HG02943 (cell line): Measurements from ENCODE around the gene KPRP.

Experiments used
- ATAC-seq: cut with Tn5 transposase; IDR thresholded peaks from one replicate; pipeline ENCODE4 v1.9.1; 2021; ENCODE audit warnings: mild to moderate bottlenecking, low read depth, moderate library complexity; ENCODE audit not compliant: unreplicated experiment

KPRP gene

DNA sequence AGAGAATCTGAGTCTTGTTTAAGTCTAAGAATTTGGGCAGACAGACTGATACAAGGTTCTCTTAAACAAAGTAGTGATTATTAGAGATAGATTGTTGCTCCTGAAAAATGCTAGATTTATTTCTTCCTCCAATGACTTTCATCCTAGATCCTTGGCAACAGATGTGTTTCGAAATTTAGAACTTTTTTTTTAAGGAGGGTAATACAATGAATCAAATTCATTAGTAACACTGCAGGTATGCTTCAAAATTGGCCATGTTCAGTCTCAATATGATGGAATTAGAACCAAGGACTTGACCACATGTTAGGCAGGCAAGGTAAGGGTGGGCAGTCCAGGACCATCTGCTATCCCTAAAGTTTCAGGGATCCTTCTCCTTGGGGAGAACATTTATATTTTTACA is 12.6 kb downstream of the KPRP start:
- ATAC-seq = no peak

DNA sequence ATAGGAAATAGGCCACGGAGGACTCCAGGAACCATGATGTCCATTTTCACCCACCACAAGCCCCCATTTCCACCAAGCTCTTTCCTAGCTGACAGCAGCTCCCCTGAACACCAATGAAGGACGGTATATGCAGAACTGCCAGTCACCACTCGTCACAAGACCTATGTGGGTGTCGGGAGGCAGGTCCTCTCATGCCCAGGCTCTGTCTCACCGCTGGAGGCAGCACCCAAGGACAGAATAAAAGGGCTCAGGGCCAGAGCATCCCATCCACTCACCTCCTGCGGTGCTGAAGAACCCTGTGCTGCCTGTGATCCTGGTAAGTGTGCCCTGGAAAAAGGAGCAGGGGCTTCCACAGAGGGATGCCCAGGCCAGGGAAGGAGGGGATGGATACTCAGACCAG is 17.1 kb downstream of the KPRP start, which contains the start of gene LCE1F:
Gene LCE1F, plus strand, starts transcription at position 266 of the 400 bp plus-strand sequence. CDS start 1,232 bp downstream, outside the sequence.
- no peak for ATAC-seq

DNA sequence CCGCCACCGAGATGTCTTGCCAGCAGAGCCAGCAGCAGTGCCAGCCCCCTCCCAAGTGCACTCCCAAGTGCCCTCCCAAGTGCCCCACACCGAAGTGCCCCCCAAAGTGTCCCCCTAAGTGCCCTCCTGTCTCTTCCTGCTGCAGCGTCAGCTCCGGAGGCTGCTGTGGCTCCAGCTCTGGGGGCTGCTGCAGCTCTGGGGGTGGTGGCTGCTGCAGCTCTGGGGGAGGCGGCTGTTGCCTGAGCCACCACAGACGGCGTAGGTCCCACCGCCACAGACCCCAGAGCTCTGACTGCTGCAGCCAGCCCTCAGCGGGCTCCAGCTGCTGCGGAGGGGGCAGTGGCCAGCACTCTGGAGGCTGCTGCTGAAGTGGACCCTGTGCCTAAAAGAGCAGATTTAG is 18.5 kb downstream of the KPRP start:
- ATAC-seq = no peak

DNA sequence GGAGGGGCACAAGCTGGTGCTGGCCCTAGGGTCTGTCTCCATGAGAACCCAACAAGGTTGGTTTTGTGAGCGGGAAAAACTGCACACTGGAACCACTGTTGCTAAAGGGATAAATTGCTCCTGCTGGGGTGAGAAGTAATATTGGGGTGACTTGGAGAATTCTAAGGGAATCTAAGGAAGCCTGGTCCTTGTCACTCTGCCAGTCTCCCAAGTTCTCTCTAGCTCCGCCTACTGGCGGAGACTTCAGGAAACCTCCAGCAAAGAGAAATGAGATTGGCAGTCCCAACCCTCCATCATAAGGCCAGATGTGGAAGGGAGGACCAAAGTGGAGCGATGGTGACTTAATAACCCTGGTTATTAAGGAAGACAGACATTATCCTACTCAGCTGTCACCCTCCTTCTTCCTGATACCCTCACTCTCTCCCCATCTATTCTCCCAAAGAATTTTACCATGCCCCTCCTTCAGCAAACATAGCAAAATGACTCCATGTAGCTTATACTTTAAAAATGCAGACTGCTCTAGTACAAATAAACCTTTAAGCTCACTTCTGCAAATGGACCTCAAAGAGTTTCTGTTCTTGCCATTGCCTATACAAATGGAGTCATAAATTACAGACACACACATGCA is 19.8 kb downstream of the KPRP start:
- no peak for ATAC-seq

GRCh38 chr1:152783095-152783494 is 25.3 kb downstream of the KPRP start:
- ATAC-seq = no peak

- ATAC-seq = no peak
Observed at GRCh38 chr1:152786077-152786476, 28.3 kb downstream of the KPRP start, which contains the start of gene LCE1E. Gene LCE1E, plus strand, starts transcription at chr1:152786257. Its CDS starts 1,043 bp downstream, at chr1:152787300.

GRCh38 chr1:152795686-152796085 is 37.9 kb downstream of the KPRP start:
- no peak for ATAC-seq

- no peak for ATAC-seq
Observed at GRCh38 chr1:152796421-152796820, 38.6 kb downstream of the KPRP start, which contains the start of gene LCE1D. Gene LCE1D, plus strand, starts transcription at chr1:152796721. Its CDS starts 1,074 bp downstream, at chr1:152797795.

DNA sequence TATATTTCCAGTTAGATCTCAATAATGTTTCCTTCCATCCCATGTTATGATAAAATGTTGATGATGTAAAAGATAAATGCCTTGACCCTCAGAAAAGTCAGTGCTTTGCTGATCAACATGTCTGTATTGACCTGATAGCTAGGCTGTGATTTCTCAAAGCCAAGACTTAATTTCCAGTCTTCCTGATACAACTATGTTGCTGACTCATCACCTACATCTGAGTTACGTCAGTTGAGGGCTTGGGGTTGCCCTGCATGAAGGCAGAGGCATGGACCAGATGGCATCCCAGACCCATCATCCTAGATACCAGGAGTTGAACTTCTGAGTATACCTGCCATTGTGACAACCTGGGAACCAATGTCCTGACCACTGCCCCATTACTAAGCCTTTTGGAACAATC is 43.5 kb downstream of the KPRP start:
- no peak for ATAC-seq

DNA sequence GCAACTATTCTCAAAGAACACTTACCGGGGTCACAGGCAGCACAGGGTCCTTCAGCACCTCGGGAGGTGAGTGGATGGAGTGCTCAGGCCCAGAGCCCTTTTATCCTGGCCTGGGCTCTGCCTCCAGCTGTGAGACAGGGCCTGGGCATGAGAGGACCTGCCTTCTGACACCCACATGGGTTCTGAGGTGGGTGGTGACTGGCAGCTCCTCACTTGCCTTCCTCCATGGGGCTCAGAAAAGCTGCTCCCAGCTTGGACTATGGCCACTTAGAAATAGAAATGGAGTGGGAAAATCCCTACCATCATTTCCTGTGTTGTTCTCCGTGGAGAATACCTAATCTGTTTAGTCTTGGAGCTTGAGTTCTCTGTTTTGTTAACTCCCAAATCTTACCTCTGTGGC is 48.8 kb downstream of the KPRP start, which contains the start of gene LCE1C:
Gene LCE1C, minus strand, starts transcription at position 76 of the 400 bp plus-strand sequence. CDS start 1,173 bp downstream, outside the sequence.
- ATAC-seq = no peak

GRCh38 chr1:152811050-152811449 is 53.2 kb downstream of the KPRP start:
- no peak for ATAC-seq
